NCI-H524 treated with DMSO at 0.1 percent for 48 hours (cell line): ENCODE data around the gene PLAGL2.
"Not testable (repeated sequence)": the region's sequence is repeated elsewhere in the genome, so short reads cannot be mapped to it uniquely, and the experiment has no call there.

Experiments
- DNase-seq: peaks from one replicate; lab custom pipeline; 2025; lab: John Stamatoyannopoulos, UW

The PLAGL2 gene

GRCh38 chr20:32207626-32208498 lies at the start of gene PLAGL2, which contains the start of gene POFUT1:
Gene PLAGL2 (minus strand): TSS chr20:32207743. CDS start chr20:32202178, 5,565 bp downstream.
Gene POFUT1 (plus strand): TSS chr20:32207880. CDS start chr20:32207942, 62 bp downstream.
- no peak for DNase-seq

DNA sequence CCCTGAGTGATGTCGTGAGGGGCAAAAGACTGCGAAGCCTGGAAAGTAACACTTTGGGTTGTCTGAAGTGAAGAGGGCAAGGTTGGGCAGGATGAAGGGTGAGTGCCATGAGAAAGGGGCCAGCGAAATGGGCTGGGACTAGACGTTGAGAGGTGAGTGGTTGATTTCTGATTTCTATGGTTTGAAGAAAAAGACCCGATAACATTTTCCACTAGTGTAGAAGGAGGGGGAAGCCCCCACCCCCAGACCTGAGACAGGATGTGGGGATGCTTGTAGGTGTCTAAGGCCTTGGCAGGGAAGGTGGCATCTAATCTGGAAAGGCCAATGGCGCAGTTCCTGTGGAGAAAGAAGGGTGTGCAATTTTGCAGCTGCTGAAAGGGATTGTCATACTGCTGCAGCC lies 44.6 kb upstream of the PLAGL2 start:
- DNase-seq: no peak

- no peak for DNase-seq
Observed at GRCh38 chr20:32251470-32251869, 43.9 kb upstream of the PLAGL2 start.

DNA sequence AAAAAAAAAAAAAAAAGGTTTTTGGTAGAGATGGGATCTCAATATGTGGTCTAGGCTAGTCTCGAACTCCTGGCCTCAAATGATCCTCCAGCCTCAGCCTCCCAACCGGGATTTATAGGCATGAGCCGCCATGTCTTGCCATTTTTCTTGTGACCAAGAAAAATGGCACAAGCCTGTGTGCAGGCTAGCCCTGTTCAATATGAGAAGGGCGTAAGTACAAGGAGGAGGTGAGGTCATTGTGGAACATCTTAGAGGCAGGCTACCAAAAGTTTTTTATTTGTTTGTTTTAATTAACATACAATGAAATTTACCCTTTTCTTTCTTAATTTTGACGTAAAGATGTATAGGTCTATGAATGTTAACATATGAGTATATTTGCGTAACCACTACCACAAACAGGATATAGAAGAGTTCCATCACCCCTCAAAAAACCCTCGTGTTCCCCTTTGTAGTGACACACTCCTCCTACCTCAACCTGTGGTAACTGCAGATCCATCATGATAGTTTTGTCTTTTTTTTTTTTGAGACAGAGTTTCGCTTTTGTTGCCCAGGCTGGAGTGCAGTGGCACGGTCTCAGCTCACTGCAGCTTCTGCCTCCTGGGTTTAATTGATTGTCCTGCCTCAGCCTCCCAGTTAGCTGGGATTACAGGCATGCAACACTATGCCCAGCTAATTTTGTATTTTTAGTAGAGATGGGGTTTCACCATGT lies 41.6 kb upstream of the PLAGL2 start:
- no peak for DNase-seq

DNA sequence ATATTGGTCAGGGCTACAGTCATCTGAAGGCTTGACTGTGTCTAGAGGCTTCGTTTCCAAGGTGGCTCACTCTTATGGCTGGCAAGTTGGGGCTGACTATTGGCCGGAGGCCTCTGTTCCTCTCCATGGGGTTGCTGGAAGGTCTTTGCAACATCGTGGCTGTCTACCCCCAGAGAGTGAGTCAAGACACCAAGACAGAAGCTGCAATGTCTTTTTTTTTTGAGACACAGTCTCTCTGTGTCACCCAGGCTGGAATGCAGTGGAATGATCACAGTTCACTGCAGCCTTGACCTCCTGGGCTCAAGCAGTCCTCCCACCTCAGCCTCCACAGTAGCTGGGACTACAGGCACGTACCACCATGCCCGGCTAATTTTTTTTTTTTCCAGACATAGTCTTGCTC lies 40.5 kb upstream of the PLAGL2 start:
- no peak for DNase-seq

DNA sequence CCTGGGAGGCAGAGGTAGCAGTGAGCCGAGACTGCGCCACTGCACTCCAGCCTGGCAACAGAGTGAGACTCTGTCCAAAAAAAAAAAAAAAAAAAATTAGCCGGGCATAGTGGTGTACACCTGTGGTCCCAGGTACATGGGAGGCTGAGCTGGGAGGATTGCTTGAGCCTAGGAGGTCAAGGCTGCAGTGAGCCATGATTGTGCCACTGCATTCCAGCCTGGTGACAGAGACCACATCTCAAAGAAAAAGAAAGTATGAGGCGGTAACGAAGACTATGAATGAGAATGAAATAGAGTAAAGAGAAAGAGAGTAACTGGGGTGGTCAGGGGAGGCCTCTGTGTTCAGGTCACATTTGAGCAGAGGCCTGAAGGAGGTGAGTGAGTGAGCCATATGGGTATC lies 38.7 kb upstream of the PLAGL2 start:
- DNase-seq: not testable (repeated sequence)

- DNase-seq: no peak
Observed at GRCh38 chr20:32244959-32245358, 37.4 kb upstream of the PLAGL2 start.

DNA sequence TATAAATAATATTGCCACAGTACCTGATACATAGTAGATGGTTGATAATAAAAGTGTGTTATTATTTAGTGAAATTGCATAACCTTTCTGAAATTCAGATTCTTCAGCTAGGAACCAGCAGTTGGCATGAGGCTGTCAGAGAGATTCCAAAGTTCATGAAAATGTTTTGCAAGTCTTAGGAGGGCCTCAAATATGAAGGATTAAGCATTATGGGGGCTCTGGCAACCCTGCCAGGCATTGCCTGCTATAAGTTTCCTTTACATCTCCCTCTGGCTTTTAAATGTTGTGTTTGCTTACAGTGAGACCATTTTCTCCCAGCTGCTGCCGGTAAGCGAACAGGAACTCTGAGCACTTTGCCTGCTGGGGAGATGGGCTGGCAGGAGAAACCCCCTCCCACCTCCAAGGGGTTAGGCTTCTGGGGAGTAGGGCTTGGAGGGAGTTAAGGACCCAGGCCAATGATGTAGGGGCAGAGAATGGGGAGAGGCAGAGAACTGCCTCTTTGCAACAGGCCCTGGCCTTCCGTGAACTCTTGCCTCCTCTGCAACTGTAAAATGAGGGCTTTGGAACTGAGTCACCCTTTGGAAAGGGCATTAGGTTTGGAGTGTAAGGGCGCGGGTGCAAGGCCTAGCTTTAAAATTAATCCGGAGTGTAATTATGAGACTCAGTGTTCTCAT lies 36.7 kb upstream of the PLAGL2 start:
- no peak for DNase-seq

DNA sequence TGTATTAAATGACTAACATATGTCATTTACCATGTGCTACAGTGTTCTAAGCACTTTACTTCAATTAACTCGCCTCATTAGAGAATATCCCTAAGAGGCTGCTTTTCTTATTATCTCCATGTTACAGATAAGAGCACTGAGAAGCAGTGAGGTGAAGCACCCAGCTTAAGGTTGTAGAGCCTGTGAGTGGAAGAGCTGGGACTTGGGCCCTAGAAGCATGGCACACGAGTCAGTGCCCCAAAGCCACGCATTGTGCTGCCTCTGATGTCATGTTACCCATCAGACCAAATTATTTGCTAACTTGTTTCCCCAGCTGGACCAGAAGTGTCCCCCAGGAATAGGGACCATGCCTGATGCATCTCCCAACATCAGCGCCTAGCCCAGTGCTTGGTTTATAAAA lies 34.3 kb upstream of the PLAGL2 start:
- DNase-seq: peak; percentile 82

- DNase-seq: no peak
Observed at GRCh38 chr20:32240205-32240604, 32.7 kb upstream of the PLAGL2 start.

DNA sequence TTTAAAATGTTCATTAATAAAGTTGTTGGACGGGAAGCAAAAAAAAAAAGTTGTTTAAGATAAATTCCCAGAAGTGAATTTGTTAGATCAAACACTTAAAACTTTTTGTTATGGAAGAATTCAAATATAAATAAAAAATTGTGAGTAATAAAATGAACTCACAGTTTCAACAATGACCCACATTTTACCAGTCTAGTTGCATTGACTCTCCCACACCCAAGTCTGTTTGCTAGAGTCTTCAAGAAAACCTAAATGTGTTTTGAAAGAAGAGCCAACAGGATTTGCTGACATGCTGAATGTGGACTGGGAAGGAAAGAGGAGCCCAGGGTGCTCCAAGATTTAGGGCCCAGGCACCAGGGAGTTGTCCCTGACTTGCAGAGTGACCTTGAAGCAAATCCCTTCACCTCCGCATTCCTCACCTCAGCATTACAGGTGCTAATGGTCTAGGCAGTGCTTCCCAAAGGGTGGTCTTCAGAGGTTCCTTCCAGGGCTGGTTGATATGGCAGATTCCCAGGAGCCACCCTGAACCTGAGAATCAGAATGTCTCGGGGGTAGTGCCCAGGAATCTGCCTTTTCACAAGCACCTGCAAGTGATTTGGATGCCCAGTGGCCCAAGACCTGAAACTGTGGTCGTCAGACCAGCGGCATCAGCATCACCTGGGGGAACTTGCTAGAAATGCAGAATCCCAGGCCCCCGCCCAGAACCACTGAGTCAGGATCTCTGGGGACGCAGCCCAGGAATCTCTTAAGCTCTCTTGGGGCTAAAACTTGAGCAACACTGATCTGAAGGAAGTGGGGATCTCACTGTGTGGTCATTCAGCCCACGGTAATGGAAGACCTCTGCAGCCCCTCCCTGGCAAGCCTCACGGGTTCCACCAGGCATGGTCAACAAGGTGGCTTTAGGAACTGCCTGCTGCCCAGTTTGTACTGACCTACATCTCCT lies 31.2 kb upstream of the PLAGL2 start:
- DNase-seq: no peak

DNA sequence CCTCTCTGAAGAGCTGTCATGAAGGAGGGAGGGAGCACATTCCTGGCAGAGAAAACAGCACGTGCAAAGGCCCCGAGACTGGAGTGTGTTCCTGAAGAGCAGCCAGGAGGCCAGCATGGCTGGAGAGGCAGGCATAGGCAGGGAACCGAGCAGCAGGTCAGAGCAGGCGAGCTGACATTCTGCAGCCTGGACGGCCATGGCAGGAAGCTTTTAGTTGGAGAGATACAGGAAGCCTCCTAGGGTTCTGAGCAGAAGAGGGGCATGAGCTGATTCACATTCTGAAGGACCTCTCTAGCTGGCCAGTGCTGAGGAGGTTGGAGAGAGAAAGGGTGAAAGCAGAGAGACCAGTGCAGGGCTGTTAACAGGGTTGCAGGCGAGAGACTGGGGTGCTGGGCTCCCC lies 29.9 kb upstream of the PLAGL2 start:
- no peak for DNase-seq

GRCh38 chr20:32236819-32237218 lies 29.3 kb upstream of the PLAGL2 start:
- no peak for DNase-seq

DNA sequence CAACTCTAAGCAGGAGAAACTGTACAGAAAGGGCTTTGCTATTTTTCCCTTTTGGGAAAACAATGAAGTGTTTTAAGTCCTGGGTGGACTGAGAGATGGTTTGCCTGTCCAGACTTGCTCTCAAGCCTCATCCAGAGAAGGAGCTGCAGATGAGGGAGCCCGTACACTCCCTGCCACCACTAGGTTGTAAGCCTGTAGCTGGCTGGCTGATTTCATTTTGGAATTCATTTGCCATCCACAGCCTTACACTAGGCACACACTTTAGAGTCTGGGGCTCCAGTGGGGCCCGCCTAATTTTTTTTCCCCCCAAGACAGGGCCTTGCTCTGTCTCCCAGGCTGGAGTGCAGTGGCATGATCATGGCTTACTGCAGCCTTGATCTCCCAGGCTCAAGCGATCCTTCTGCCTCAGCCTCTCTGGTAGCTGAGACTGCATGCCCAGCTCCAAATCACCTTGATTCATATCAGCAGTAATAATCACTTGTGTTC lies 28.5 kb upstream of the PLAGL2 start:
- DNase-seq: no peak

- DNase-seq: no peak
Observed at GRCh38 chr20:32235331-32236047, 27.9 kb upstream of the PLAGL2 start.

DNA sequence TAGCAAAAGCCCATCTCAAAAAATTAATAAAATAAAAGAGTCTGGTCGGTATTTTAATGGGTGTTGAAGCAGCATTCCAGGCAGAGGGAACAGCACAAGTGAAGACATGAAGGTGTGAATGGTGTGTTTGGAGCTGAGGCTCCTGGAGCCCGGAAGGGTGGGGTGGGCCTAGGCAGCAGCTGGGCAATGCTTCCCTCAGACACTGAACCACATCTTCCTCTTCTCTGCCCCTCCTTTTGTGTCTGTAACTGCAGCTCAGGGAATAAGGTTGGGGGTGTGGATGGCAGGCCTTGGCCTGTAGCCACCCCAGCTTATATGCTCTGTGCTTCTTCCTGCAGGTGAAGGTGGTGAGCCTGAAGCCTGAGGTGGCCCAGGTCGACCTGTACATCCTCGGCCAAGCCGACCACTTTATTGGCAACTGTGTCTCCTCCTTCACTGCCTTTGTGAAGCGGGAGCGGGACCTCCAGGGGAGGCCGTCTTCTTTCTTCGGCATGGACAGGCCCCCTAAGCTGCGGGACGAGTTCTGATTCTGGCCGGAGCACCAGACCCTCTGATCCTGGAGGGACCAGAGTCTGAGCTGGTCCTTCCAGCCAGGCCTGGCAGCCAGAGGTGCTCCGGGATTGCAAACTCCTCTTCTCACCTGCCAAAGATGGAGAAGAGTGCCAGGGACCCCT lies 26.7 kb upstream of the PLAGL2 start:
- no peak for DNase-seq

DNA sequence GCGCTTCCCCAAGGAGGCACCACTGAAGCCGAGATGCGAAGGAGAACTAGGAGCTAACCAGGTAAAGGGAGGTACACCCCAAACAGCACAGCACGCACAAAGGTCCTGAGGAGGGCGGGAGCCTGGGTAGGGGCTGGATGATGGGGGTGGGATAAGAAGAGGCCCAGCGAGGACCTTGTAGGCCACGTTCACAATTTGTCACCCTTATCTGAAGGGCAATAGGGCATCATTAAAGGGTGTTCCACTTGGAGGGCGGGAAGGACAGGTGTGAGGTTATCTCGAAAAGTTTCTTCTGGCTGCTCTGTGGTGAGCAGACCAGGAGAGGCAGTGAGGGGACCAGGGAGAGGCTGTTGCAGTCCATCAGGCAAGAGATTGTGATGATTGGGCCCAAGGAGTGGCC lies 25.7 kb upstream of the PLAGL2 start:
- DNase-seq: no peak

GRCh38 chr20:32232326-32232886 lies 24.9 kb upstream of the PLAGL2 start:
- DNase-seq: no peak

DNA sequence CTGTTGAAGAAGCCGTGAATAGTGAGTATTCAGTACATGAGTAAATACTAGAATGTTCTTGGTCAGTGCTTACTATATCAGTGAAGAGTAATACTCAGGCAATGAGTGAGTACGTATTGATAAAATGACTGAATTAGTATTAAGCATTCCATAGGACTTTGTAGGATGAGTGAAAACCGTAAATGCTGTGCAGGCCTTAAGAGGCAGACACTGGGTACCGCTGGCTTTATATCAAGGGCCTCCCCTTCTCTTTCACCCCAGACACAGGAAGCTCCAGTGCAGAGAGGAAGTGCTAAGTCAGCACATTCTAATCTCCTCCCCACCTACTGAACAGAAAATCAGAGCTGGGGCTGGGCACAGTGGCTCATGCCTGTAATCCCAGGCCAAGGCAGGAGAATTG lies 24.3 kb upstream of the PLAGL2 start:
- DNase-seq: no peak

GRCh38 chr20:32231245-32231644 lies 23.7 kb upstream of the PLAGL2 start:
- DNase-seq: no peak
